HepG2 (cell line): ENCODE data around the gene CIBAR2. TPM values are rescaled to one million over a fixed set of nuclear protein-coding genes. Genes with fewer than 3 reads are reported as not detected.

Experiments used
- ARHGAP35 ChIP-seq: sonication (generic); formaldehyde crosslinking; IDR thresholded peaks from 2 replicates; pipeline ENCODE4 v1.9.0; 2022; ENCODE audit warnings: mild to moderate bottlenecking, inconsistent platforms, moderate library complexity, missing genetic modification reagents, borderline replicate concordance
- ARID2 ChIP-seq: sonication (generic); formaldehyde crosslinking; IDR thresholded peaks from 2 replicates; pipeline ENCODE4 v1.8.1; 2022; ENCODE audit warnings: mild to moderate bottlenecking, missing genetic modification reagents, borderline replicate concordance
- CEBPG ChIP-seq: IDR thresholded peaks from 2 replicates; pipeline ENCODE4 v1.6.1; 2016
- EHMT2 ChIP-seq: fragments of 200-600 bp; sonication (generic); IDR thresholded peaks from 2 replicates; pipeline ENCODE4 v1.7.0; 2017; ENCODE audit warnings: antibody characterized with exemption, low read depth, low read length, borderline replicate concordance
- GMEB1 ChIP-seq: sonication (generic); formaldehyde crosslinking; IDR thresholded peaks from 2 replicates; pipeline ENCODE4 v1.5.1; 2020; ENCODE audit warnings: missing genetic modification reagents, mild to moderate bottlenecking, borderline replicate concordance
- KDM1A ChIP-seq: IDR thresholded peaks from 2 replicates; pipeline ENCODE4 v1.6.1; 2016; ENCODE audit warnings: missing compliant biosample characterization
- PHF5A ChIP-seq: IDR thresholded peaks from one replicate; pipeline ENCODE4 v1.6.1; 2018; ENCODE audit warnings: low read depth, missing genetic modification reagents; ENCODE audit not compliant: unreplicated experiment
- SATB2 ChIP-seq: sonication (generic); formaldehyde crosslinking; IDR thresholded peaks from 2 replicates; pipeline ENCODE4 v1.5.0; 2020; ENCODE audit warnings: missing genetic modification reagents
- SMARCC2 ChIP-seq: fragments of 450-650 bp; IDR thresholded peaks from 2 replicates; pipeline ENCODE4 v1.6.1; 2017; ENCODE audit warnings: antibody characterized with exemption, mild to moderate bottlenecking
- SP140L ChIP-seq: sonication (generic); formaldehyde crosslinking; IDR thresholded peaks from 2 replicates; pipeline ENCODE4 v1.4.0; 2020; ENCODE audit warnings: missing genetic modification reagents, borderline replicate concordance
- TRIM24 ChIP-seq: sonication (generic); formaldehyde crosslinking; IDR thresholded peaks from 2 replicates; pipeline ENCODE4 v1.8.0; 2022; ENCODE audit warnings: mild to moderate bottlenecking, missing genetic modification reagents
- ZFYVE20 ChIP-seq: sonication (generic); formaldehyde crosslinking; IDR thresholded peaks from 2 replicates; pipeline ENCODE4 v1.8.0; 2023; ENCODE audit warnings: low read depth, mild to moderate bottlenecking, moderate library complexity, missing genetic modification reagents, borderline replicate concordance
- ZNF264 ChIP-seq: sonication (generic); formaldehyde crosslinking; IDR thresholded peaks from 2 replicates; pipeline ENCODE4 v1.4.0; 2020; ENCODE audit warnings: missing genetic modification reagents
- ZNF34 ChIP-seq: sonication (generic); formaldehyde crosslinking; IDR thresholded peaks from 2 replicates; pipeline ENCODE4 v1.4.0; 2020; ENCODE audit warnings: mild to moderate bottlenecking, missing genetic modification reagents, borderline replicate concordance
- ZNF354B ChIP-seq: sonication (generic); formaldehyde crosslinking; IDR thresholded peaks from 2 replicates; pipeline ENCODE4 v1.8.0; 2022; ENCODE audit warnings: mild to moderate bottlenecking, missing genetic modification reagents
- ZNF678 ChIP-seq: sonication (generic); formaldehyde crosslinking; IDR thresholded peaks from 2 replicates; pipeline ENCODE4 v1.4.0; 2020; ENCODE audit warnings: mild to moderate bottlenecking, missing genetic modification reagents
- ZNF703 ChIP-seq: sonication (generic); formaldehyde crosslinking; IDR thresholded peaks from 2 replicates; pipeline ENCODE4 v1.5.1; 2020; ENCODE audit warnings: missing genetic modification reagents, mild to moderate bottlenecking, moderate library complexity, borderline replicate concordance
- ZNF710 ChIP-seq: sonication (generic); formaldehyde crosslinking; IDR thresholded peaks from 2 replicates; pipeline ENCODE4 v1.5.0; 2020; ENCODE audit warnings: mild to moderate bottlenecking, missing genetic modification reagents, borderline replicate concordance
- ZNF770 ChIP-seq: sonication (generic); formaldehyde crosslinking; IDR thresholded peaks from 2 replicates; pipeline ENCODE4 v1.5.0; 2020; ENCODE audit warnings: mild to moderate bottlenecking, missing genetic modification reagents
- ZNF773 ChIP-seq: sonication (generic); formaldehyde crosslinking; IDR thresholded peaks from 2 replicates; pipeline ENCODE4 v1.4.0; 2020; ENCODE audit warnings: missing genetic modification reagents, borderline replicate concordance
- polyA plus RNA-seq, 8 experiments: library from polyadenylated mRNA; depleted of rRNA in 3 of 8; stranded (reverse) in 7 of 8; unstranded in 1 of 8; fragments of >200 nt; fragmentation: Illumina TruSeq in 4 of 8; extraction: Trizol in 4 of 8; gene quantifications; 2 replicates each; pipeline versions ENCODE4 v1.2.1 to v1.2.3, GENCODE V29; 2011 to 2016; ENCODE audit warnings: low read depth in 4 of 8, missing spikeins in 1 of 8, mixed read lengths in 1 of 8; ENCODE audit not compliant: insufficient read depth in 1 of 8
- total RNA-seq, 5 experiments: library from RNA; depleted of rRNA; stranded (reverse); fragments of >200 nt; fragmentation: Illumina TruSeq; extraction: Trizol; gene quantifications; 2 replicates each; pipeline ENCODE4 v1.2.3, GENCODE V29; 2016; ENCODE audit warnings: low read depth in 1 of 5
- TF ChIP-seq, protein P1 (sequence below): sonication (generic); formaldehyde crosslinking; IDR thresholded peaks from 2 replicates; pipeline ENCODE4 v1.4.0; 2020; ENCODE audit warnings: mild to moderate bottlenecking, missing genetic modification reagents
- TF ChIP-seq, protein P2 (sequence below): IDR thresholded peaks from 2 replicates; pipeline ENCODE4 v1.6.1; 2016; ENCODE audit warnings: mild to moderate bottlenecking, missing biosample characterization, missing genetic modification reagents

CIBAR2 gene
- total and polyA plus RNA-seq, 2 of the 13 experiments (the other 11 are each of a cell fraction or from before 2014, with no cell fraction given): not detected

- TF ChIP-seq ZNF770 (peak; percentile 44; the same call in 1 of the 2 replicates), ZNF703 (CRISPR knock-in tag) (peak; percentile 82), ARHGAP35 (CRISPR knock-in tag) (no peak), GMEB1 (no peak), ARID2 (CRISPR knock-in tag) (peak; percentile 79), ZNF34 (no peak), TRIM24 (0 out of 2 replicates have a peak, but pooled peaks have one; percentile 40), SP140L (CRISPR knock-in tag) (0 out of 2 replicates have a peak, but pooled peaks have one; percentile 56), CEBPG (CRISPR knock-in tag) (peak; percentile 92), ZNF264 (peak; percentile 87; the same call in 1 of the 2 replicates), ZNF710 (CRISPR knock-in tag) (peak; percentile 34; the same call in 1 of the 2 replicates), SMARCC2 (no peak), ZNF773 (CRISPR knock-in tag) (0 out of 2 replicates have a peak, but pooled peaks have one; percentile 32), SATB2 (CRISPR knock-in tag) (0 out of 2 replicates have a peak, but pooled peaks have one; percentile 38), ZNF678 (CRISPR knock-in tag) (no peak), ZFYVE20 (CRISPR knock-in tag) (no peak), EHMT2 (peak; percentile 69; the same call in 1 of the 2 replicates), ZNF354B (CRISPR knock-in tag) (0 out of 2 replicates have a peak, but pooled peaks have one; percentile 68), PHF5A (CRISPR knock-in tag) (no peak), KDM1A (CRISPR knock-in tag) (peak; percentile 70; the same call in 1 of the 2 replicates)
- TF ChIP-seq, protein P1, sequence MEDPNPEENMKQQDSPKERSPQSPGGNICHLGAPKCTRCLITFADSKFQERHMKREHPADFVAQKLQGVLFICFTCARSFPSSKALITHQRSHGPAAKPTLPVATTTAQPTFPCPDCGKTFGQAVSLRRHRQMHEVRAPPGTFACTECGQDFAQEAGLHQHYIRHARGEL (CRISPR knock-in tag): no peak
- TF ChIP-seq, protein P2, sequence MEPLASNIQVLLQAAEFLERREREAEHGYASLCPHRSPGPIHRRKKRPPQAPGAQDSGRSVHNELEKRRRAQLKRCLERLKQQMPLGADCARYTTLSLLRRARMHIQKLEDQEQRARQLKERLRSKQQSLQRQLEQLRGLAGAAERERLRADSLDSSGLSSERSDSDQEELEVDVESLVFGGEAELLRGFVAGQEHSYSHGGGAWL (CRISPR knock-in tag): no peak
These were observed 47.1 kb upstream of the CIBAR2 start (continued) for GRCh38 chr16:85159179-85159980.
